Neural crest cell (in vitro differentiated cells): ENCODE results near the gene PTPN2. TPM values are rescaled to one million over a fixed set of nuclear protein-coding genes. Genes with fewer than 3 reads are reported as not detected.
"Not testable (repeated sequence)": the region's sequence is repeated elsewhere in the genome, so short reads cannot be mapped to it uniquely, and the experiment has no call there.

Source experiments
- DNase-seq: peaks from one replicate; pipeline ENCODE4 v3.0.0; 2021; ENCODE audit warnings: low read depth, mixed read lengths, low spot score
- H3K27ac Mint-ChIP-seq: one replicate; pipeline ENCODE4 v1.8.0; 2021; ENCODE audit warnings: mild to moderate bottlenecking, mixed read lengths; ENCODE audit not compliant: unreplicated experiment
- H3K27me3 Mint-ChIP-seq: 2 replicates; pipeline ENCODE4 v1.8.0; 2021; ENCODE audit warnings: low read depth, mild to moderate bottlenecking, mixed read lengths
- H3K36me3 Mint-ChIP-seq: 2 replicates; pipeline ENCODE4 v1.8.0; 2021; ENCODE audit warnings: low read depth, mild to moderate bottlenecking, mixed read lengths
- H3K4me1 Mint-ChIP-seq: 2 replicates; pipeline ENCODE4 v1.8.0; 2021; ENCODE audit warnings: mixed read lengths
- H3K4me3 Mint-ChIP-seq: one replicate; pipeline ENCODE4 v1.8.0; 2021; ENCODE audit warnings: mild to moderate bottlenecking, mixed read lengths
- H3K9me3 Mint-ChIP-seq: 2 replicates; pipeline ENCODE4 v1.8.0; 2021; ENCODE audit warnings: mixed read lengths
- CTCF ChIP-seq: fragments of 200-600 bp; sonication (generic); conservative IDR thresholded peaks from 2 replicates; pipeline ENCODE4 v1.5.0; 2021; ENCODE audit warnings: antibody characterized with exemption, mild to moderate bottlenecking
- total RNA-seq: library from RNA; stranded (reverse); gene quantifications from 2 replicates; pipeline ENCODE4 v1.2.1, GENCODE V29; 2021

PTPN2 gene
- total RNA-seq, 1 donor from 2014 or later = 34.4 TPM

- Mint-ChIP-seq H3K27me3 (no peaks in the 10 kb centered on the region), H3K4me3 (no peak overlapping the region), H3K27ac (no peak overlapping the region), H3K36me3 (no peaks in the 10 kb centered on the region), H3K9me3 (no peaks in the 10 kb centered on the region), H3K4me1 (no peaks in the 10 kb centered on the region)
- DNase-seq = no peak
- no peak for TF ChIP-seq CTCF
These were observed 22.1 kb upstream of the PTPN2 start for GRCh38 chr18:12906119-12906518.

- no peaks in the 10 kb centered on the region for H3K27me3 Mint-ChIP-seq
- no peak overlapping the region for H3K4me3 Mint-ChIP-seq
- no peaks in the 10 kb centered on the region for H3K4me1 Mint-ChIP-seq
- no peaks in the 10 kb centered on the region for H3K36me3 Mint-ChIP-seq
- no peak for DNase-seq
- TF ChIP-seq CTCF = no peak
- no peak overlapping the region for H3K27ac Mint-ChIP-seq
- no peaks in the 10 kb centered on the region for H3K9me3 Mint-ChIP-seq
These were observed 20.0 kb upstream of the PTPN2 start for GRCh38 chr18:12904012-12904516.

- not testable (repeated sequence) for DNase-seq, H3K4me1 Mint-ChIP-seq, H3K36me3 Mint-ChIP-seq, H3K4me3 Mint-ChIP-seq, H3K9me3 Mint-ChIP-seq, H3K27ac Mint-ChIP-seq, H3K27me3 Mint-ChIP-seq
These were observed 17.2 kb upstream of the PTPN2 start for GRCh38 chr18:12901208-12901607.

- DNase-seq, H3K27ac Mint-ChIP-seq, H3K36me3 Mint-ChIP-seq, H3K4me1 Mint-ChIP-seq, H3K27me3 Mint-ChIP-seq, H3K4me3 Mint-ChIP-seq, H3K9me3 Mint-ChIP-seq: not testable (repeated sequence)
These were observed 12.8 kb upstream of the PTPN2 start for GRCh38 chr18:12896784-12897333.

- H3K4me3 Mint-ChIP-seq = no peak overlapping the region
- peaks cover 3% of the 10 kb centered on the region for H3K27me3 Mint-ChIP-seq
- H3K36me3 Mint-ChIP-seq = peaks cover under 1% of the 10 kb centered on the region
- no peak for DNase-seq
- H3K27ac Mint-ChIP-seq = no peak overlapping the region
- peaks cover 7% of the 10 kb centered on the region for H3K9me3 Mint-ChIP-seq
- no peak for TF ChIP-seq CTCF
- peaks cover 5% of the 10 kb centered on the region for H3K4me1 Mint-ChIP-seq
These were observed 11.6 kb upstream of the PTPN2 start for GRCh38 chr18:12895626-12896025.

GRCh38 chr18:12895014-12895413 lies 11.0 kb upstream of the PTPN2 start:
- Mint-ChIP-seq H3K9me3 (peaks cover 10% of the 10 kb centered on the region), H3K27ac (no peak overlapping the region), H3K36me3 (peaks cover 4% of the 10 kb centered on the region), H3K4me1 (peaks cover 5% of the 10 kb centered on the region), H3K4me3 (no peak overlapping the region), H3K27me3 (peaks cover 3% of the 10 kb centered on the region)
- no peak for TF ChIP-seq CTCF
- DNase-seq = no peak
